Mucosa of stomach (tissue), 1 donor: ENCODE measurements around the gene SMIM44.

Experiments used
- H3K27me3 ChIP-seq: one replicate; pipeline ENCODE4 v1.7.0; 2013; ENCODE audit warnings: mild to moderate bottlenecking, low read length; ENCODE audit not compliant: control insufficient read depth, insufficient read depth
- H3K36me3 ChIP-seq: one replicate; pipeline ENCODE4 v1.7.0; 2013; ENCODE audit warnings: low read length; ENCODE audit not compliant: control insufficient read depth, insufficient read depth
- H3K4me1 ChIP-seq: one replicate; pipeline ENCODE4 v1.7.0; 2013; ENCODE audit warnings: mild to moderate bottlenecking, low read length; ENCODE audit not compliant: control insufficient read depth, insufficient read depth
- H3K4me3 ChIP-seq: one replicate; pipeline ENCODE4 v1.7.0; 2013; ENCODE audit warnings: low read length
- H3K9ac ChIP-seq: one replicate; pipeline ENCODE4 v1.7.0; 2013; ENCODE audit warnings: mild to moderate bottlenecking, low read length, moderate library complexity
- H3K9me3 ChIP-seq: one replicate; pipeline ENCODE4 v1.7.0; 2013; ENCODE audit warnings: mild to moderate bottlenecking, low read length, moderate library complexity; ENCODE audit not compliant: control insufficient read depth
- donor health status: Pancreatic carcinoma.

SMIM44 gene

GRCh38 chr19:3492919-3493318, 9.7 kb upstream of the SMIM44 start:
- H3K4me1 ChIP-seq: no peaks in the 10 kb centered on the region
- H3K9ac ChIP-seq: no peak overlapping the region
- H3K27me3 ChIP-seq: no peaks in the 10 kb centered on the region
- no peaks in the 10 kb centered on the region for H3K36me3 ChIP-seq
- H3K9me3 ChIP-seq: no peaks in the 10 kb centered on the region
- H3K4me3 ChIP-seq: no peak overlapping the region

- H3K4me1 ChIP-seq: no peaks in the 10 kb centered on the region
- H3K27me3 ChIP-seq: no peaks in the 10 kb centered on the region
- no peak overlapping the region for H3K9ac ChIP-seq
- H3K4me3 ChIP-seq: no peak overlapping the region
- H3K36me3 ChIP-seq: no peaks in the 10 kb centered on the region
- H3K9me3 ChIP-seq: no peaks in the 10 kb centered on the region
Measured at GRCh38 chr19:3492131-3492839, 9.0 kb upstream of the SMIM44 start.

GRCh38 chr19:3491396-3492119, 8.3 kb upstream of the SMIM44 start:
- no peak overlapping the region for H3K4me3 ChIP-seq

GRCh38 chr19:3482507-3483225, 575 bp downstream of the SMIM44 start:
- Histone ChIP-seq H3K27me3 (peaks cover 4% of the 10 kb centered on the region), H3K9me3 (no peaks in the 10 kb centered on the region), H3K9ac (peak overlapping the region; percentile 84), H3K4me3 (peak overlapping the region; percentile 31), H3K4me1 (peaks cover 40% of the 10 kb centered on the region), H3K36me3 (no peaks in the 10 kb centered on the region)

More at GRCh38 chr19:3491396-3492119, 8.3 kb upstream of the SMIM44 start:
- no peaks in the 10 kb centered on the region for H3K4me1 ChIP-seq
- H3K9ac ChIP-seq: no peak overlapping the region
- H3K36me3 ChIP-seq: no peaks in the 10 kb centered on the region
- H3K27me3 ChIP-seq: no peaks in the 10 kb centered on the region
- no peaks in the 10 kb centered on the region for H3K9me3 ChIP-seq

GRCh38 chr19:3481241-3482090, 1.8 kb downstream of the SMIM44 start:
- H3K36me3 ChIP-seq: no peaks in the 10 kb centered on the region
- H3K9ac ChIP-seq: peak overlapping the region; percentile 26
- no peak overlapping the region for H3K4me3 ChIP-seq
- peaks cover 4% of the 10 kb centered on the region for H3K27me3 ChIP-seq
- peaks cover 40% of the 10 kb centered on the region for H3K4me1 ChIP-seq
- no peaks in the 10 kb centered on the region for H3K9me3 ChIP-seq

GRCh38 chr19:3480383-3481091, 2.7 kb downstream of the SMIM44 start, which contains the start of gene SMIM24:
Gene SMIM24 (minus strand): TSS chr19:3480525. CDS start chr19:3480463, 62 bp downstream.
- peak within 1 kb of the TSS; percentile 19 for H3K4me3 ChIP-seq
- no peaks in the 10 kb centered on the region for H3K36me3 ChIP-seq
- peaks cover 40% of the 10 kb centered on the region for H3K4me1 ChIP-seq
- H3K9ac ChIP-seq: peak within 1 kb of the TSS; percentile 61
- no peaks in the 10 kb centered on the region for H3K9me3 ChIP-seq
- peaks cover 4% of the 10 kb centered on the region for H3K27me3 ChIP-seq

GRCh38 chr19:3479834-3480215, 3.4 kb downstream of the SMIM44 start:
- Histone ChIP-seq H3K27me3 (peaks cover 4% of the 10 kb centered on the region), H3K9ac (peak overlapping the region; percentile 61), H3K9me3 (no peaks in the 10 kb centered on the region), H3K36me3 (no peaks in the 10 kb centered on the region), H3K4me3 (peak overlapping the region; percentile 19), H3K4me1 (peaks cover 42% of the 10 kb centered on the region)

GRCh38 chr19:3479177-3479833, 3.9 kb downstream of the SMIM44 start:
- Histone ChIP-seq H3K9ac (peak overlapping the region; percentile 12), H3K4me3 (no peak overlapping the region), H3K27me3 (peaks cover 4% of the 10 kb centered on the region), H3K4me1 (peaks cover 47% of the 10 kb centered on the region), H3K9me3 (no peaks in the 10 kb centered on the region), H3K36me3 (no peaks in the 10 kb centered on the region)

- Histone ChIP-seq H3K9me3 (no peaks in the 10 kb centered on the region), H3K9ac (no peak overlapping the region), H3K27me3 (peaks cover 4% of the 10 kb centered on the region), H3K4me3 (no peak overlapping the region), H3K4me1 (peaks cover 54% of the 10 kb centered on the region), H3K36me3 (no peaks in the 10 kb centered on the region)
Measured at GRCh38 chr19:3478409-3479176, 4.6 kb downstream of the SMIM44 start.

- H3K4me1 ChIP-seq: peaks cover 51% of the 10 kb centered on the region
- H3K36me3 ChIP-seq: no peaks in the 10 kb centered on the region
- no peak overlapping the region for H3K4me3 ChIP-seq
Measured at GRCh38 chr19:3477951-3478350, 5.3 kb downstream of the SMIM44 start.

More at GRCh38 chr19:3477951-3478350, 5.3 kb downstream of the SMIM44 start:
- Histone ChIP-seq H3K9me3 (no peaks in the 10 kb centered on the region), H3K9ac (no peak overlapping the region), H3K27me3 (peaks cover 4% of the 10 kb centered on the region)
